ENCODE measurements around the gene MCEE. TPM values are rescaled to one million over a fixed set of nuclear protein-coding genes. Genes with fewer than 3 reads are reported as not detected.

Gene MCEE
- total and polyA plus RNA-seq, 11 donors, result 23.8 to 36.8 (median 29.3) TPM

- Histone ChIP-seq H3K27ac (no peak overlapping the region), H3K27me3 (no peaks in the 10 kb centered on the region), H3K9me3 (no peaks in the 10 kb centered on the region), H3K36me3 (no peaks in the 10 kb centered on the region), H3K4me1 (no peaks in the 10 kb centered on the region), H3K4me3 (no peak overlapping the region)
- no peak for TF ChIP-seq CTCF (IDR thresholded peaks at IDR 0.05)
- TF ChIP-seq POLR2A (IDR thresholded peaks at IDR 0.05), result no peak
- ATAC-seq (no peak), DNase-seq (no peak)
- intact Hi-C loops (cut with DNase I), result no loop called here
- WGBS, 4 donors, result 64 to 88% (median 71%) methylated on average over 3 of the region's 3 CpGs
Measured at GRCh38 chr2:71166812-71167211, 36.8 kb upstream of the MCEE start.

- H3K4me3 ChIP-seq, result peak overlapping the region in 4 of 12 donors; percentile 11 to 24 (median 14)
- no peaks in the 10 kb centered on the region for H3K27me3 ChIP-seq
- no peaks in the 10 kb centered on the region for H3K36me3 ChIP-seq
- no peaks in the 10 kb centered on the region for H3K9me3 ChIP-seq
- peaks cover 0 to 10% (median 5%) of the 10 kb centered on the region in 12 donors for H3K4me1 ChIP-seq
- intact Hi-C loops (cut with DNase I), result loop anchor here in 4 of 10 donors (5.0 to 10.0 kb wide), 2 partner anchors 348 to 355 kb away; no protein-coding TSS in a partner anchor
- peak overlapping the region in 1 of 12 donors; percentile 58 for H3K27ac ChIP-seq
- ATAC-seq, result peak; percentile 61 to 79 (median 75)
- 6 to 19% (median 9%) methylated on average over 13 to 16 of the region's 16 CpGs for WGBS, 4 donors
- no peak for TF ChIP-seq POLR2A (IDR thresholded peaks at IDR 0.05)
- TF ChIP-seq CTCF (IDR thresholded peaks at IDR 0.05), result peak; percentile 46 to 72 (median 58)
- peak; percentile 27 to 63 (median 49) for DNase-seq
Measured at GRCh38 chr2:71157124-71157793, 27.2 kb upstream of the MCEE start.

- Histone ChIP-seq H3K27me3 (no peaks in the 10 kb centered on the region), H3K4me1 (peaks cover 0 to 10% (median 5%) of the 10 kb centered on the region in 12 donors), H3K4me3 (no peak overlapping the region), H3K9me3 (no peaks in the 10 kb centered on the region), H3K36me3 (no peaks in the 10 kb centered on the region), H3K27ac (peak overlapping the region in 1 of 12 donors; percentile 58)
- DNase-seq (no peak), ATAC-seq (peak in 1 of 4 donors; percentile 21)
- intact Hi-C loops (cut with DNase I), result loop anchor here in 4 of 10 donors (5.0 to 10.0 kb wide), 2 partner anchors 348 to 356 kb away; no protein-coding TSS in a partner anchor
- no peak for TF ChIP-seq CTCF (IDR thresholded peaks at IDR 0.05)
- no peak for TF ChIP-seq POLR2A (IDR thresholded peaks at IDR 0.05)
- WGBS, 4 donors, result 41 to 79% (median 62%) methylated on average over 5 to 6 of the region's 6 CpGs
Measured at GRCh38 chr2:71156573-71156972, 26.5 kb upstream of the MCEE start.

DNA sequence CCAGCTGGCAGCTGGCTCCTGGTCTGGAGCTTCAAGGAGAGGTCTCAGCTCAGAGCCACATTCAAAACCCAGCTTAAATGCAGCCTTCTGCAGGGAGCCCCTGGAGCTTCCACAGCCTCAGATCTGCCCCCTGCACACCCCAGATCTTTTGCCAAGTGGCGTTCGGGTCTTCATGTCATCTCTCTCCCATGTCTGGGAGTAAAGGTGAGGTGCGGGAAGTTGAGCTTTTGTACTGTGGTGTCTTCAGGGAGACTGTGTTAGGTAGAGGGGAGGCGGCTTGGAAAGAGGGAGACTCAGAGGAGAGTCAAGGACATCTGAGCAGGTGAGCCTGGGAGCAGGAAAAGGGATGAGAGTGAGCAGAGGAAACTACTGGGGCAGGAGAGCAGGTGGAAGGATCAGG is 25.8 kb upstream of the MCEE start:
- intact Hi-C loops (cut with DNase I), result loop anchor here in 4 of 10 donors (5.0 to 10.0 kb wide), 2 partner anchors 349 to 356 kb away; no protein-coding TSS in a partner anchor
- WGBS, 4 donors, result 89 to 95% (median 91%) methylated on average over 4 of the region's 4 CpGs
- TF ChIP-seq CTCF (IDR thresholded peaks at IDR 0.05), result no peak

More for the DNA sequence above, 25.8 kb upstream of the MCEE start:
- ATAC-seq (no peak), DNase-seq (no peak)
- H3K4me3 ChIP-seq, result no peak overlapping the region
- H3K36me3 ChIP-seq, result peaks cover 0 to 6% (median 2%) of the 10 kb centered on the region in 9 donors
- no peak overlapping the region for H3K27ac ChIP-seq
- no peaks in the 10 kb centered on the region for H3K27me3 ChIP-seq
- H3K9me3 ChIP-seq, result no peaks in the 10 kb centered on the region
- H3K4me1 ChIP-seq, result peaks cover 0 to 10% (median 5%) of the 10 kb centered on the region in 12 donors
